Right atrium auricular region (tissue), 2 donors: ENCODE results near the gene CACNA1D. TPM values are rescaled to one million over a fixed set of nuclear protein-coding genes. Genes with fewer than 3 reads are reported as not detected.

Source experiments
- DNase-seq: peaks from one replicate; pipeline ENCODE4 v3.0.0-alpha.2; 2019; ENCODE audit warnings: low spot score
- H3K27ac ChIP-seq, 2 donors: fragments of 200-600 bp; sonication (generic); 1 replicate in 1 of 2; 2 replicates in 1 of 2; pipeline ENCODE4 v1.5.1; 2016 to 2019
- H3K27me3 ChIP-seq, 2 donors: fragments of 200-600 bp; sonication (generic); one replicate each; pipeline versions ENCODE4 v1.5.1 to v1.6.0; 2017 to 2019
- H3K36me3 ChIP-seq: fragments of 200-600 bp; sonication (generic); one replicate; pipeline ENCODE4 v1.5.1; 2016
- H3K4me1 ChIP-seq, 2 donors: fragments of 200-600 bp; sonication (generic); one replicate each; pipeline versions ENCODE4 v1.5.1 to v1.6.0; 2017 to 2019
- H3K4me3 ChIP-seq, 2 donors: fragments of 200-600 bp; sonication (generic); 1 replicate in 1 of 2; 2 replicates in 1 of 2; pipeline ENCODE4 v1.5.1; 2017 to 2019; ENCODE audit warnings: mild to moderate bottlenecking in 1 of 2, moderate library complexity in 1 of 2
- H3K9me3 ChIP-seq, 2 donors: fragments of 200-600 bp; sonication (generic); one replicate each; pipeline ENCODE4 v1.5.1; 2019
- CTCF ChIP-seq, 2 donors: fragments of 200-600 bp; sonication (generic); IDR thresholded peaks; one replicate each; pipeline ENCODE4 v1.5.1; 2019; ENCODE audit warnings: antibody characterized with exemption in 2 of 2
- total RNA-seq, 2 donors: library from RNA; depleted of rRNA; stranded (reverse); fragments of >200 nt; gene quantifications; one replicate each; pipeline ENCODE4 v1.1.0, GENCODE V29; 2016

CACNA1D gene
- total RNA-seq, 2 donors from 2014 or later = 2.7 to 9.6 TPM

- Histone ChIP-seq H3K27me3 (no peaks in the 10 kb centered on the region), H3K9me3 (no peaks in the 10 kb centered on the region), H3K4me3 (no peak overlapping the region), H3K27ac (no peak overlapping the region), H3K4me1 (no peaks in the 10 kb centered on the region), H3K36me3 (no peaks in the 10 kb centered on the region)
- no peak for TF ChIP-seq CTCF (IDR thresholded peaks at IDR 0.05)
- DNase-seq = no peak
Observed at GRCh38 chr3:53478166-53478830, 16.1 kb upstream of the CACNA1D start.

GRCh38 chr3:53478921-53479664 lies 15.3 kb upstream of the CACNA1D start:
- Histone ChIP-seq H3K36me3 (no peaks in the 10 kb centered on the region), H3K4me1 (no peaks in the 10 kb centered on the region), H3K4me3 (no peak overlapping the region), H3K9me3 (no peaks in the 10 kb centered on the region), H3K27ac (no peak overlapping the region), H3K27me3 (no peaks in the 10 kb centered on the region)
- DNase-seq = no peak
- TF ChIP-seq CTCF (IDR thresholded peaks at IDR 0.05) = no peak

GRCh38 chr3:53482227-53482626 lies 12.2 kb upstream of the CACNA1D start:
- Histone ChIP-seq H3K36me3 (no peaks in the 10 kb centered on the region), H3K27ac (no peak overlapping the region), H3K4me1 (no peaks in the 10 kb centered on the region), H3K27me3 (no peaks in the 10 kb centered on the region), H3K9me3 (no peaks in the 10 kb centered on the region), H3K4me3 (no peak overlapping the region)
- no peak for DNase-seq
- no peak for TF ChIP-seq CTCF (IDR thresholded peaks at IDR 0.05)

DNA sequence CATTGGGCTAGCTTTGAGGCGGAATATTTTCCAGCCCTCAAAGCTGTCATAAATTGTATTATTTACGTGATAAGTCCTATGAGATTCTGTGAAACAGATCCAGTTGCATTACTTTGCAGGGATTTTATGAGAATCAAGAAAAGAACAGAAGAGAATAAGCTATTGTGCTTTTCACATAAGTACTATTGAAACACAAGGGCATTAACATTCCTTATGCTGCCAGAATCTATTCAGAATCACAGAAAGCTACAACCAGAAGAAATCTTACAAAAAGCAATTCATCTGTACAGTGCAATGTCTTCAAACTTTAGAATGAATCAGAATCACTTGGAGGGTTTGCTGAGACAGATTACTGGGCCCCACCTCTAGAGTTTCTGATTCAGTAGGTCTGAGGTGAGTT lies 10.6 kb upstream of the CACNA1D start:
- no peaks in the 10 kb centered on the region for H3K36me3 ChIP-seq
- H3K9me3 ChIP-seq = no peaks in the 10 kb centered on the region
- no peak for TF ChIP-seq CTCF (IDR thresholded peaks at IDR 0.05)
- DNase-seq = no peak
- H3K4me3 ChIP-seq = no peak overlapping the region
- no peaks in the 10 kb centered on the region for H3K4me1 ChIP-seq
- H3K27me3 ChIP-seq = no peaks in the 10 kb centered on the region
- no peak overlapping the region for H3K27ac ChIP-seq

- no peaks in the 10 kb centered on the region for H3K4me1 ChIP-seq
- no peaks in the 10 kb centered on the region for H3K36me3 ChIP-seq
- no peak overlapping the region for H3K4me3 ChIP-seq
- no peak for TF ChIP-seq CTCF (IDR thresholded peaks at IDR 0.05)
- H3K27ac ChIP-seq = no peak overlapping the region
- DNase-seq = no peak
- no peaks in the 10 kb centered on the region for H3K27me3 ChIP-seq
- no peaks in the 10 kb centered on the region for H3K9me3 ChIP-seq
Observed at GRCh38 chr3:53484984-53485383, 9.4 kb upstream of the CACNA1D start.
